Astrocyte (in vitro differentiated cells and primary cell): ENCODE results near the gene LSMEM2.

ENCODE experiments used
- EZH2 ChIP-seq: IDR thresholded peaks from 2 replicates; pipeline ENCODE4 v1.6.1; 2012; ENCODE audit warnings: mild to moderate bottlenecking, low read length, inconsistent platforms; ENCODE audit not compliant: insufficient read depth
- TF ChIP-seq, protein P1 (sequence below): IDR thresholded peaks from 2 replicates; pipeline ENCODE4 v1.5.1; 2011; ENCODE audit warnings: low read depth, mild to moderate bottlenecking, inconsistent platforms, low read length, moderate library complexity; ENCODE audit not compliant: insufficient read depth

GRCh38 chr3:50273689-50274065 lies 5.2 kb upstream of the LSMEM2 start:
- TF ChIP-seq, protein P1, sequence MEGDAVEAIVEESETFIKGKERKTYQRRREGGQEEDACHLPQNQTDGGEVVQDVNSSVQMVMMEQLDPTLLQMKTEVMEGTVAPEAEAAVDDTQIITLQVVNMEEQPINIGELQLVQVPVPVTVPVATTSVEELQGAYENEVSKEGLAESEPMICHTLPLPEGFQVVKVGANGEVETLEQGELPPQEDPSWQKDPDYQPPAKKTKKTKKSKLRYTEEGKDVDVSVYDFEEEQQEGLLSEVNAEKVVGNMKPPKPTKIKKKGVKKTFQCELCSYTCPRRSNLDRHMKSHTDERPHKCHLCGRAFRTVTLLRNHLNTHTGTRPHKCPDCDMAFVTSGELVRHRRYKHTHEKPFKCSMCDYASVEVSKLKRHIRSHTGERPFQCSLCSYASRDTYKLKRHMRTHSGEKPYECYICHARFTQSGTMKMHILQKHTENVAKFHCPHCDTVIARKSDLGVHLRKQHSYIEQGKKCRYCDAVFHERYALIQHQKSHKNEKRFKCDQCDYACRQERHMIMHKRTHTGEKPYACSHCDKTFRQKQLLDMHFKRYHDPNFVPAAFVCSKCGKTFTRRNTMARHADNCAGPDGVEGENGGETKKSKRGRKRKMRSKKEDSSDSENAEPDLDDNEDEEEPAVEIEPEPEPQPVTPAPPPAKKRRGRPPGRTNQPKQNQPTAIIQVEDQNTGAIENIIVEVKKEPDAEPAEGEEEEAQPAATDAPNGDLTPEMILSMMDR: no peak
- TF ChIP-seq EZH2: no peak
